ENCODE results near the gene TDRD9.

TDRD9 gene

DNA sequence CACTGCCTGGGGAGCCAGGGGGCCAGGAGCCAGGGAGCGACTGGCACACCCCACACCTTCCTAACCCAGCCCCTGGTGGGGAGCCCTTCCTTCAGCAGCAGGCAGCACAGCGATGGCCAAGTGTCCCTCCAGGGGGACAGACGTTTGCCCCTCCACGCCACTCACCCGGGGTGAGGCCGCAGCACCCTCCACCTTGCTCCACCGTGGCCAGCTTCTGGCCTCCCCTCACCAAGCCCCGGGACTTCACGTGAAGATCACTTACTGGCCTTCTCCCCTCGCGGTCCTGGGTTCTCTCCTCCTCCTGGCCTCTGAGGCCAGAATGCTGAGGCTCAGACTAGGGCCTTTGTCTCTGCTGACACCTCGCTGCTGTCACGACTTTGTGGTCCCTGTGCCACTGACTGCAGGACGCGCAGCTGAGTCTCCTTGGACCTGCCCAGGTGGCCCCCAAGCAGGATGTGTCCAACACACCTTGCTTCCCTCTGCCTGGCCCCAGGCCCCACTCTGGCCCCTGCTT lies 153.8 kb downstream of the TDRD9 start:
- Histone ChIP-seq H3K9me3 (ENCODE audit: low read length) (no peaks in the 10 kb centered on the region), H3K4me3 (ENCODE audit: low read depth, low read length, poor library complexity, severe bottlenecking) (no peak overlapping the region), H3K4me2 (ENCODE audit: low read length) (no peak overlapping the region), H3K9ac (ENCODE audit: low read length) (no peak overlapping the region), H2AFZ (ENCODE audit: low read length) (no peak overlapping the region), H3F3A (ENCODE audit: insufficient read depth, low read length) (no peaks in the 10 kb centered on the region), H3K79me2 (ENCODE audit: insufficient read depth, low read length) (no peaks in the 10 kb centered on the region), H3K9me2 (ENCODE audit: low read depth, low read length) (no peaks in the 10 kb centered on the region), H3K4me1 (ENCODE audit: insufficient read depth, low read length, severe bottlenecking) (no peaks in the 10 kb centered on the region), H4K20me1 (ENCODE audit: insufficient read depth, low read length) (no peaks in the 10 kb centered on the region), H3K27me3 (ENCODE audit: insufficient read depth, low read length) (no peaks in the 10 kb centered on the region), H3K27ac (ENCODE audit: low read depth, low read length, poor library complexity, severe bottlenecking) (no peak overlapping the region), H3K36me3 (ENCODE audit: insufficient read depth, low read length) (no peaks in the 10 kb centered on the region)
- no peak for TF ChIP-seq CTCF (IDR thresholded peaks at IDR 0.05; ENCODE audit: low read length)

DNA sequence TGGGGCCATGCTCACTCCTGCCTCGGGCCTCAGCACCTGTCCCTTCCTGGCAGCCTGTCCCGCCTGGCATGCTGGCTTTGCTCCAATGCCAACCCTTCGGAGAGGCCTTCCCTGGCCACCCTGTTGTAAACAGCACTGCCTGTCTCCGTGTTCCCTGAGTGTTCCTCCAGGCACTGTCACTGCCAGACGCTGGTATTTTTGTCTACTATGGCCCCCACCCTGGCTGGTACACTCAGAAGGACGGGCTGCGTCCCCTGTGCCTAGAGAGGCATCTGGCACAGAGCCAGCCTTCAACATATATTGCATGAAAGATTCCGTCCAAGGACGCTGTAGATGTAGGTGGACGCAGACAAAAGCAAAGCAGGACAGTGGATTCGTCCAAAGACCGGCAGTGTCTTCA lies 154.6 kb downstream of the TDRD9 start:
- H2AFZ ChIP-seq (ENCODE audit: low read length): no peak overlapping the region
- H3K36me3 ChIP-seq (ENCODE audit: insufficient read depth, low read length): no peaks in the 10 kb centered on the region
- no peaks in the 10 kb centered on the region for H3K4me1 ChIP-seq (ENCODE audit: insufficient read depth, low read length, severe bottlenecking)
- no peaks in the 10 kb centered on the region for H3K9me2 ChIP-seq (ENCODE audit: low read depth, low read length)
- no peak overlapping the region for H3K9ac ChIP-seq (ENCODE audit: low read length)
- H3K4me3 ChIP-seq (ENCODE audit: low read depth, low read length, poor library complexity, severe bottlenecking): no peak overlapping the region
- no peaks in the 10 kb centered on the region for H3K9me3 ChIP-seq (ENCODE audit: low read length)
- H3K27me3 ChIP-seq (ENCODE audit: insufficient read depth, low read length): no peaks in the 10 kb centered on the region
- no peak overlapping the region for H3K27ac ChIP-seq (ENCODE audit: low read depth, low read length, poor library complexity, severe bottlenecking)
- no peaks in the 10 kb centered on the region for H3K79me2 ChIP-seq (ENCODE audit: insufficient read depth, low read length)
- H3K4me2 ChIP-seq (ENCODE audit: low read length): no peak overlapping the region
- H4K20me1 ChIP-seq (ENCODE audit: insufficient read depth, low read length): no peaks in the 10 kb centered on the region
- H3F3A ChIP-seq (ENCODE audit: insufficient read depth, low read length): no peaks in the 10 kb centered on the region
- TF ChIP-seq CTCF (IDR thresholded peaks at IDR 0.05; ENCODE audit: low read length): no peak
- TF ChIP-seq EZH2 (IDR thresholded peaks at IDR 0.05; ENCODE audit: borderline replicate concordance, low read length): no peak

DNA sequence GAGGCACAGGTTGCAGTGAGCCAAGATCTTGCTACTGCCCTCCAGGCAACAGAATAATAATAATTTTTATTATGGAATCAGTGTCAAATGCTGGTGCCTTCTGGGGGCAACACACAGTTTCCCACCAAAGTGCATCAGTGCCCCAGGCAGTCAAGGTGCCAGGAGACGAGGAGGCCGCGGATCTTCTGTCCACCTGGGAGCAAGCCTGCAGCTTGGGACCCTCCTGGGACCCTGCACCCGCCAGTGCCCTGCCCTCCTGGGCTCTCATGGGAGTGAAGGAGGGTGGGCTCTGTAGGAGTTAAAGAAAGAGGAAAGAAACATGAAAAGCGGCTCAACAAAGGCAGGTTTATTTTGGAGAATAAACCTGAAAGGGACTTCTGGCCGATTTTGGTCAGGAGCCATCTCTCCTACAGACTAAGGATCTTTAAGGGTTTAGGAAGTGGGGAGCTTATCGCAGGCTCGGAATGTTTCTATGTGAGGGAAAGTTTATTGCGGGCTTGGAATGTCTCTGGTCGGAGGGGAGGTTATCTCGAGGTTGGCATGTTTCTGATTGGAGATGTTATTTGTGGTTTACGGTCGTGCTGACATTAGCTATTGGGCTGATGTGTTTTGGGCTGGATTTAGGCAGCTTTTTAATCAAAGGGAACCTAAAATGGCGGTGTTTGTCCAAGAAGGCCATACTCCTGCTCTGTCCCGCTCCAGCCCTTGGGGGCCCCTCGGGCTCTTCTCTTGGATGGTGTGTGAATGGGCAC lies 156.2 kb downstream of the TDRD9 start:
- H3K36me3 ChIP-seq (ENCODE audit: insufficient read depth, low read length): no peaks in the 10 kb centered on the region
- no peaks in the 10 kb centered on the region for H4K20me1 ChIP-seq (ENCODE audit: insufficient read depth, low read length)
- H3K4me2 ChIP-seq (ENCODE audit: low read length): no peak overlapping the region
- H3F3A ChIP-seq (ENCODE audit: insufficient read depth, low read length): no peaks in the 10 kb centered on the region
- H3K79me2 ChIP-seq (ENCODE audit: insufficient read depth, low read length): no peaks in the 10 kb centered on the region
- no peak overlapping the region for H3K4me3 ChIP-seq (ENCODE audit: low read depth, low read length, poor library complexity, severe bottlenecking)
- H2AFZ ChIP-seq (ENCODE audit: low read length): no peak overlapping the region
- no peak overlapping the region for H3K27ac ChIP-seq (ENCODE audit: low read depth, low read length, poor library complexity, severe bottlenecking)
- no peaks in the 10 kb centered on the region for H3K4me1 ChIP-seq (ENCODE audit: insufficient read depth, low read length, severe bottlenecking)
- H3K9me3 ChIP-seq (ENCODE audit: low read length): no peaks in the 10 kb centered on the region
- TF ChIP-seq EZH2 (IDR thresholded peaks at IDR 0.05; ENCODE audit: borderline replicate concordance, low read length) (no peak), CTCF (IDR thresholded peaks at IDR 0.05; ENCODE audit: low read length) (no peak)
- H3K27me3 ChIP-seq (ENCODE audit: insufficient read depth, low read length): no peaks in the 10 kb centered on the region
- no peak overlapping the region for H3K9ac ChIP-seq (ENCODE audit: low read length)
- H3K9me2 ChIP-seq (ENCODE audit: low read depth, low read length): no peaks in the 10 kb centered on the region
